ENCODE data around the gene HES4.

HES4 gene

GRCh38 chr1:966135-966703 lies 33.7 kb downstream of the HES4 start, which contains the start of gene PLEKHN1:
PLEKHN1 (plus strand) TSS chr1:966482; CDS start chr1:966532, 50 bp downstream.
- Histone ChIP-seq H3K9me2 (replicated peaks; ENCODE audit: low read depth, low read length) (no peaks in the 10 kb centered on the region), H3K27me3 (ENCODE audit: insufficient read depth, low read length, poor library complexity, severe bottlenecking) (no peaks in the 10 kb centered on the region), H3K4me1 (ENCODE audit: insufficient read depth, low read length, poor library complexity, severe bottlenecking) (peaks cover 18% of the 10 kb centered on the region), H3K4me2 (ENCODE audit: low read depth, low read length, poor library complexity, severe bottlenecking) (peak within 1 kb of the TSS; percentile 78), H3F3A (ENCODE audit: low read depth) (no peaks in the 10 kb centered on the region), H3K9ac (ENCODE audit: low read depth, low read length, poor library complexity, severe bottlenecking) (peak within 1 kb of the TSS; percentile 45), H3K9me3 (ENCODE audit: insufficient read depth, low read depth, low read length) (no peaks in the 10 kb centered on the region), H3K4me3 (ENCODE audit: low read length, poor library complexity, severe bottlenecking) (peak within 1 kb of the TSS; percentile 67), H2AFZ (ENCODE audit: low read length) (peak within 1 kb of the TSS; percentile 89), H3K36me3 (ENCODE audit: insufficient read depth, low read length) (no peaks in the 10 kb centered on the region), H3K79me2 (ENCODE audit: insufficient read depth, low read length) (no peaks in the 10 kb centered on the region), H4K20me1 (ENCODE audit: insufficient read depth, low read length, poor library complexity, severe bottlenecking) (no peaks in the 10 kb centered on the region)
- TF ChIP-seq EZH2phosphoT487 (IDR thresholded peaks at IDR 0.05; ENCODE audit: borderline replicate concordance) (no peak), CTCF (conservative IDR thresholded peaks at IDR 0.05; ENCODE audit: low read length) (no peak)

GRCh38 chr1:965526-966134 lies 34.3 kb downstream of the HES4 start:
- Histone ChIP-seq H2AFZ (ENCODE audit: low read length) (no peak overlapping the region), H3K9me3 (ENCODE audit: insufficient read depth, low read depth, low read length) (no peaks in the 10 kb centered on the region), H3K9ac (ENCODE audit: low read depth, low read length, poor library complexity, severe bottlenecking) (no peak overlapping the region), H3K9me2 (replicated peaks; ENCODE audit: low read depth, low read length) (no peaks in the 10 kb centered on the region), H3K4me3 (ENCODE audit: low read length, poor library complexity, severe bottlenecking) (no peak overlapping the region), H3F3A (ENCODE audit: low read depth) (no peaks in the 10 kb centered on the region), H3K79me2 (ENCODE audit: insufficient read depth, low read length) (no peaks in the 10 kb centered on the region), H3K27me3 (ENCODE audit: insufficient read depth, low read length, poor library complexity, severe bottlenecking) (no peaks in the 10 kb centered on the region), H3K4me2 (ENCODE audit: low read depth, low read length, poor library complexity, severe bottlenecking) (no peak overlapping the region), H3K36me3 (ENCODE audit: insufficient read depth, low read length) (no peaks in the 10 kb centered on the region), H4K20me1 (ENCODE audit: insufficient read depth, low read length, poor library complexity, severe bottlenecking) (no peaks in the 10 kb centered on the region), H3K4me1 (ENCODE audit: insufficient read depth, low read length, poor library complexity, severe bottlenecking) (peaks cover 18% of the 10 kb centered on the region)
- TF ChIP-seq EZH2phosphoT487 (IDR thresholded peaks at IDR 0.05; ENCODE audit: borderline replicate concordance): no peak
- no peak for TF ChIP-seq CTCF (conservative IDR thresholded peaks at IDR 0.05; ENCODE audit: low read length)

GRCh38 chr1:964691-965525 lies 35.0 kb downstream of the HES4 start:
- no peaks in the 10 kb centered on the region for H3K36me3 ChIP-seq (ENCODE audit: insufficient read depth, low read length)
- no peaks in the 10 kb centered on the region for H4K20me1 ChIP-seq (ENCODE audit: insufficient read depth, low read length, poor library complexity, severe bottlenecking)
- no peaks in the 10 kb centered on the region for H3K9me3 ChIP-seq (ENCODE audit: insufficient read depth, low read depth, low read length)
- no peaks in the 10 kb centered on the region for H3K9me2 ChIP-seq (replicated peaks; ENCODE audit: low read depth, low read length)
- no peak overlapping the region for H3K9ac ChIP-seq (ENCODE audit: low read depth, low read length, poor library complexity, severe bottlenecking)
- no peaks in the 10 kb centered on the region for H3K27me3 ChIP-seq (ENCODE audit: insufficient read depth, low read length, poor library complexity, severe bottlenecking)
- H3K4me2 ChIP-seq (ENCODE audit: low read depth, low read length, poor library complexity, severe bottlenecking): no peak overlapping the region
- peaks cover 18% of the 10 kb centered on the region for H3K4me1 ChIP-seq (ENCODE audit: insufficient read depth, low read length, poor library complexity, severe bottlenecking)
- H2AFZ ChIP-seq (ENCODE audit: low read length): no peak overlapping the region
- TF ChIP-seq EZH2phosphoT487 (IDR thresholded peaks at IDR 0.05; ENCODE audit: borderline replicate concordance) (no peak), CTCF (conservative IDR thresholded peaks at IDR 0.05; ENCODE audit: low read length) (no peak)
- H3F3A ChIP-seq (ENCODE audit: low read depth): no peaks in the 10 kb centered on the region
- H3K4me3 ChIP-seq (ENCODE audit: low read length, poor library complexity, severe bottlenecking): no peak overlapping the region
- H3K79me2 ChIP-seq (ENCODE audit: insufficient read depth, low read length): no peaks in the 10 kb centered on the region
